HG03066 (cell line): ENCODE data around the gene VPS37C.
"Not testable (repeated sequence)": the region's sequence is repeated elsewhere in the genome, so short reads cannot be mapped to it uniquely, and the experiment has no call there.

Source experiments
- ATAC-seq: cut with Tn5 transposase; IDR thresholded peaks from one replicate; pipeline ENCODE4 v1.9.1; 2021; ENCODE audit warnings: low read depth; ENCODE audit not compliant: unreplicated experiment

Gene VPS37C

GRCh38 chr11:61176446-61176845 lies 15.2 kb upstream of the VPS37C start:
- ATAC-seq, result no peak

- no peak for ATAC-seq
Observed at GRCh38 chr11:61174949-61175348, 13.7 kb upstream of the VPS37C start.

GRCh38 chr11:61174273-61174672 lies 13.0 kb upstream of the VPS37C start:
- ATAC-seq, result no peak

- no peak for ATAC-seq
Observed at GRCh38 chr11:61173456-61173855, 12.2 kb upstream of the VPS37C start.

- ATAC-seq, result no peak
Observed at GRCh38 chr11:61172888-61173287, 11.7 kb upstream of the VPS37C start.

GRCh38 chr11:61172356-61172755 lies 11.1 kb upstream of the VPS37C start:
- no peak for ATAC-seq

- no peak for ATAC-seq
Observed at GRCh38 chr11:61171907-61172306, 10.7 kb upstream of the VPS37C start.

GRCh38 chr11:61170566-61170965 lies 9.3 kb upstream of the VPS37C start:
- no peak for ATAC-seq

- ATAC-seq, result no peak
Observed at GRCh38 chr11:61168800-61169199, 7.6 kb upstream of the VPS37C start.

GRCh38 chr11:61168042-61168688 lies 6.9 kb upstream of the VPS37C start:
- ATAC-seq, result no peak

- ATAC-seq, result not testable (repeated sequence)
Observed at GRCh38 chr11:61166331-61166730, 5.1 kb upstream of the VPS37C start.

GRCh38 chr11:61165785-61166184 lies 4.6 kb upstream of the VPS37C start:
- ATAC-seq, result not testable (repeated sequence)

- ATAC-seq, result no peak
Observed at GRCh38 chr11:61164606-61165424, 3.6 kb upstream of the VPS37C start.

- ATAC-seq, result no peak
Observed at GRCh38 chr11:61163714-61164605, 2.7 kb upstream of the VPS37C start.

- ATAC-seq, result no peak
Observed at GRCh38 chr11:61163021-61163420, 1.8 kb upstream of the VPS37C start.

- no peak for ATAC-seq
Observed at GRCh38 chr11:61162092-61162941, 1.1 kb upstream of the VPS37C start.

- ATAC-seq, result no peak
Observed at GRCh38 chr11:61160487-61161189, 588 bp downstream of the VPS37C start.

- ATAC-seq, result no peak
Observed at GRCh38 chr11:61158691-61159381, 2.4 kb downstream of the VPS37C start.

GRCh38 chr11:61157743-61158142 lies 3.5 kb downstream of the VPS37C start:
- ATAC-seq, result no peak
